CD4-positive, alpha-beta T cell (primary cell): ENCODE measurements around the gene GRB14. TPM values are rescaled to one million over a fixed set of nuclear protein-coding genes. Genes with fewer than 3 reads are reported as not detected.

Experiments used
- ATAC-seq: fragments of 200-7000 bp; cut with Tn5 transposase; one replicate; pipeline ENCODE4 v1.10.0; 2022; ENCODE audit warnings: mild to moderate bottlenecking; ENCODE audit not compliant: poor library complexity
- CTCF ChIA-PET: fragments of 350-600 bp; sonication (Branson Sonifier 250); formaldehyde crosslinking; loops from one replicate; lab custom pipeline; 2021; ENCODE audit warnings: antibody characterized with exemption, inconsistent platforms; lab: Charles Lee
- POLR2A ChIA-PET: fragments of 350-600 bp; sonication (Branson Sonifier 250); formaldehyde crosslinking; loops from one replicate; lab custom pipeline; 2021; ENCODE audit warnings: antibody characterized with exemption, inconsistent platforms; lab: Charles Lee
- DNase-seq, 14 experiments: peaks; one replicate each; pipeline ENCODE4 v3.0.0-alpha.2; 2013 to 2020; ENCODE audit warnings: mixed read lengths in 2 of 14
- H3K27ac ChIP-seq, 2 donors: one replicate each; pipeline versions ENCODE4 v1.5.1 to v1.7.0; 2013; ENCODE audit warnings: low read length in 2 of 2, low read depth in 1 of 2, mild to moderate bottlenecking in 1 of 2
- H3K27me3 ChIP-seq, 2 experiments: 1 replicate in 1 of 2; 2 replicates in 1 of 2; pipeline versions ENCODE4 v1.6.1 to v1.7.0; 2013; ENCODE audit warnings: low read length in 2 of 2, control low read depth in 1 of 2, mild to moderate bottlenecking in 1 of 2, moderate library complexity in 1 of 2; ENCODE audit not compliant: insufficient read depth in 2 of 2, control insufficient read depth in 1 of 2
- H3K36me3 ChIP-seq: one replicate; pipeline ENCODE4 v1.6.1; 2013; ENCODE audit warnings: low read length, control low read depth; ENCODE audit not compliant: insufficient read depth
- H3K4me1 ChIP-seq: one replicate; pipeline ENCODE4 v1.6.1; 2013; ENCODE audit warnings: low read length, control low read depth; ENCODE audit not compliant: insufficient read depth
- H3K4me3 ChIP-seq: one replicate; pipeline ENCODE4 v1.5.1; 2013; ENCODE audit warnings: mild to moderate bottlenecking, low read length, moderate library complexity
- H3K9me3 ChIP-seq, 2 experiments: 1 replicate in 1 of 2; 2 replicates in 1 of 2; pipeline versions ENCODE4 v1.6.1 to v1.7.0; 2013; ENCODE audit warnings: low read length in 2 of 2, mild to moderate bottlenecking in 2 of 2, control low read depth in 1 of 2, moderate library complexity in 1 of 2; ENCODE audit not compliant: control insufficient read depth in 1 of 2, insufficient read depth in 1 of 2
- H3K27ac Mint-ChIP-seq: one replicate; pipeline ENCODE4 v1.8.0; 2020; ENCODE audit warnings: mixed read lengths
- H3K27me3 Mint-ChIP-seq: one replicate; pipeline ENCODE4 v1.8.0; 2021; ENCODE audit warnings: mixed read lengths
- H3K36me3 Mint-ChIP-seq: one replicate; pipeline ENCODE4 v1.8.0; 2021; ENCODE audit warnings: low read depth, mixed read lengths
- H3K4me1 Mint-ChIP-seq: one replicate; pipeline ENCODE4 v1.8.0; 2021; ENCODE audit warnings: low read depth, mixed read lengths
- H3K4me3 Mint-ChIP-seq: one replicate; pipeline ENCODE4 v1.8.0; 2020; ENCODE audit warnings: mild to moderate bottlenecking, mixed read lengths
- H3K9me3 Mint-ChIP-seq: one replicate; pipeline ENCODE4 v1.8.0; 2020; ENCODE audit warnings: mixed read lengths
- CTCF ChIP-seq: fragments of 200-600 bp; IDR thresholded peaks from one replicate; pipeline ENCODE4 v1.8.0; 2022; ENCODE audit warnings: antibody characterized with exemption, mild to moderate bottlenecking
- intact Hi-C, 2 experiments: fragments of 100-400 bp; cut with DNase I in 1 of 2; cut with micrococcal nuclease in 1 of 2; formaldehyde crosslinking; loops; one replicate each; pipeline versions ENCODE4 v1.15.1 to v1.9.0; 2023 to 2025; cut with DNase I, micrococcal nuclease
- total RNA-seq, 174 experiments: library from RNA in 2 of 174; stranded (reverse) in 2 of 174; gene quantifications; one replicate each; pipeline ENCODE4 v1.2.3 and lab custom pipeline; 2021 to 2026

The GRB14 gene
- total RNA-seq, 2 experiments from 2014 or later, result not detected

GRCh38 chr2:164609790-164610189, 11.5 kb downstream of the GRB14 start:
- ChIA-PET CTCF (no interaction called here), POLR2A (no interaction called here)
- Histone ChIP-seq H3K4me1 (no peaks in the 10 kb centered on the region), H3K27me3 (no peaks in the 10 kb centered on the region), H3K27ac (no peak overlapping the region), H3K4me3 (no peak overlapping the region), H3K9me3 (no peaks in the 10 kb centered on the region), H3K36me3 (no peaks in the 10 kb centered on the region)
- intact Hi-C loops, result no loop called here
- no peak for TF ChIP-seq CTCF
- no peaks in the 10 kb centered on the region for H3K36me3 Mint-ChIP-seq
- DNase-seq (no peak), ATAC-seq (no peak)
- no peaks in the 10 kb centered on the region for H3K9me3 Mint-ChIP-seq
- no peak overlapping the region for H3K4me3 Mint-ChIP-seq
- no peaks in the 10 kb centered on the region for H3K4me1 Mint-ChIP-seq
- H3K27ac Mint-ChIP-seq, result no peak overlapping the region
- H3K27me3 Mint-ChIP-seq, result no peaks in the 10 kb centered on the region

GRCh38 chr2:164606557-164606956, 14.7 kb downstream of the GRB14 start:
- ChIA-PET CTCF (no interaction called here), POLR2A (no interaction called here)
- Histone ChIP-seq H3K27ac (no peak overlapping the region), H3K36me3 (no peaks in the 10 kb centered on the region), H3K4me3 (no peak overlapping the region), H3K9me3 (no peaks in the 10 kb centered on the region), H3K27me3 (no peaks in the 10 kb centered on the region), H3K4me1 (no peaks in the 10 kb centered on the region)
- Mint-ChIP-seq H3K27me3 (no peaks in the 10 kb centered on the region), H3K4me3 (no peak overlapping the region), H3K27ac (no peak overlapping the region), H3K9me3 (no peaks in the 10 kb centered on the region), H3K4me1 (no peaks in the 10 kb centered on the region), H3K36me3 (no peaks in the 10 kb centered on the region)
- intact Hi-C loops, result no loop called here
- no peak for TF ChIP-seq CTCF
- DNase-seq (no peak), ATAC-seq (no peak)

GRCh38 chr2:164605295-164605694, 16.0 kb downstream of the GRB14 start:
- Mint-ChIP-seq H3K4me1 (no peaks in the 10 kb centered on the region), H3K36me3 (no peaks in the 10 kb centered on the region), H3K9me3 (no peaks in the 10 kb centered on the region), H3K27ac (no peak overlapping the region), H3K4me3 (no peak overlapping the region), H3K27me3 (no peaks in the 10 kb centered on the region)
- Histone ChIP-seq H3K27me3 (no peaks in the 10 kb centered on the region), H3K27ac (no peak overlapping the region), H3K9me3 (no peaks in the 10 kb centered on the region), H3K4me1 (no peaks in the 10 kb centered on the region), H3K36me3 (no peaks in the 10 kb centered on the region), H3K4me3 (no peak overlapping the region)
- CTCF ChIA-PET, result no interaction called here
- TF ChIP-seq CTCF, result no peak
- intact Hi-C loops, result no loop called here
- no peak for ATAC-seq
- DNase-seq, result no peak
- POLR2A ChIA-PET, result no interaction called here
